Measurements from ENCODE around the gene FBLIM1.
"Not testable (repeated sequence)": the region's sequence is repeated elsewhere in the genome, so short reads cannot be mapped to it uniquely, and the experiment has no call there.

GRCh38 chr1:15807549-15807948 lies 49.0 kb downstream of the FBLIM1 start, which contains the start of gene UQCRHL:
- TF ChIP-seq POLR2A, CTCF (IDR thresholded peaks at IDR 0.05): not testable (repeated sequence)
